ENCODE measurements around the gene METRN.
"Not testable (repeated sequence)": the region's sequence is repeated elsewhere in the genome, so short reads cannot be mapped to it uniquely, and the experiment has no call there.

METRN gene

DNA sequence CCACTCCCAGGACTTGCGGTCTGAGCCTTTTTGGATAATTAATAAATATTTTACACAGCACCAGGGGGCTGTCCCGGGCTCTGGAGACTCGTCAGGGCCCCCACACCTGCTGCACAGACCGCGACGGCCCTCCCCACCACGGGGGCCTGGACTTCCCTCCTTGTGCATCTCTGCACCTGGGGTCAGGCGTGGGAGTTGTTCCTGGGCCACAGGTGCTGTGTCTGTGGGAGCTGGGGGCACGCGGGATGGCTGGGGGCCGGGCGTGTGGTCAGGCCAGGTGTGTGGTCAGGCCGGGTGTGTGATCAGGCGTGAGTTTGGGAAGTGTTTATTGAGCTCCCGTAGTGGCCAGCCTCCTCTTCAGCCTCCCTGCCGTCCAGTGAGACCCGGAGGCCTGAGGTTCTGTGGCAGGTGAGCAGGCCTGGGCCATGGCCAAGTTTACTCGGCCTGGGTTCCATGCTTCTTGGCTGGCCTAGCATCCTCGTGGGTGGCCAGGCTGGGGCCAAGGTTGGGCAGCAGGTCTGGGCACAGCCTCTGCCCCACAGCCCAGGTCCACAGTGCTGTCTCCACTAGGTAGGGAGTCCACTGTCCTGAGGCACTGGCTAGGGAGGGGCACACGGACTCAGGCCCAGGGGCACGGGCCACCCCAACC lies 36.6 kb upstream of the METRN start:
- DNase-seq = no peak

- DNase-seq = no peak
These were observed 35.8 kb upstream of the METRN start for GRCh38 chr16:678858-679813.

DNA sequence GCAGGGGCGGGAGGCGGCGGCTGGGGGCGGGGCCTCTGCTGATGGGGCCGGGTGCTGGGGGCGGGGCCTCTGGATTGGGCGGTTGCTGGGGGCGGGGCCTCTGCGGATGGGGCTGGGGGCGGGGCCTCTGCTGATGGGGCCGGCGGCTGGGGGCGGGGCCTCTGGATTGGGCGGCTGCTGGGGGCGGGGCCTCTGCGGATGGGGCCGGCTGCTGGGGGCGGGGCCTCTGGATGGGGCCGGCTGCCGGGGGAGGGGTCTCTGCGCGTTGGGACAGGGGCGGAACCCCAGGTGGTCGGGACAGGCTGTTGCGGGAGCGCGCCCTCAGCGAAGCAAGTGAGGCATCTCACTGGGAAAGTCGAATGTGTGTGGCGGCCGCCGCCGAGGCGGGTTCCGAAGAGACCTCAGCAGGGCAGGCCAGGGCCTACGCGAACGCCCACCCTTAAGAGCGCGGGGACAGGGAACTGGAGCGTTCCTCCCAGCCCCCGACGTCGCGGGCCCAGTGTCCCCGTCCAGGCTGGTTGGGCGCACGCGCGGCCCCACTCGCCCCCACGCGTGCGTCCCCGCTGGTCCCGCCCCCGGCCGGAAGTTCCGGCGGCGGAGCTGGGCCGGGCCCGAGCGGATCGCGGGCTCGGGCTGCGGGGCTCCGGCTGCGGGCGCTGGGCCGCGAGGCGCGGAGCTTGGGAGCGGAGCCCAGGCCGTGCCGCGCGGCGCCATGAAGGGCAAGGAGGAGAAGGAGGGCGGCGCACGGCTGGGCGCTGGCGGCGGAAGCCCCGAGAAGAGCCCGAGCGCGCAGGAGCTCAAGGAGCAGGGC lies 34.9 kb upstream of the METRN start, which contains the start of gene STUB1:
STUB1 (plus strand) TSS at position 597 of the 811 bp plus-strand sequence; CDS start at position 713, 116 bp downstream.
- no peak for DNase-seq

- DNase-seq = no peak
These were observed 34.3 kb upstream of the METRN start for GRCh38 chr16:680625-680945.

GRCh38 chr16:680967-681745 lies 33.8 kb upstream of the METRN start:
- no peak for DNase-seq

GRCh38 chr16:681746-682427 lies 33.0 kb upstream of the METRN start:
- no peak for DNase-seq

- no peak for DNase-seq
These were observed 32.2 kb upstream of the METRN start for GRCh38 chr16:682493-683395.

DNA sequence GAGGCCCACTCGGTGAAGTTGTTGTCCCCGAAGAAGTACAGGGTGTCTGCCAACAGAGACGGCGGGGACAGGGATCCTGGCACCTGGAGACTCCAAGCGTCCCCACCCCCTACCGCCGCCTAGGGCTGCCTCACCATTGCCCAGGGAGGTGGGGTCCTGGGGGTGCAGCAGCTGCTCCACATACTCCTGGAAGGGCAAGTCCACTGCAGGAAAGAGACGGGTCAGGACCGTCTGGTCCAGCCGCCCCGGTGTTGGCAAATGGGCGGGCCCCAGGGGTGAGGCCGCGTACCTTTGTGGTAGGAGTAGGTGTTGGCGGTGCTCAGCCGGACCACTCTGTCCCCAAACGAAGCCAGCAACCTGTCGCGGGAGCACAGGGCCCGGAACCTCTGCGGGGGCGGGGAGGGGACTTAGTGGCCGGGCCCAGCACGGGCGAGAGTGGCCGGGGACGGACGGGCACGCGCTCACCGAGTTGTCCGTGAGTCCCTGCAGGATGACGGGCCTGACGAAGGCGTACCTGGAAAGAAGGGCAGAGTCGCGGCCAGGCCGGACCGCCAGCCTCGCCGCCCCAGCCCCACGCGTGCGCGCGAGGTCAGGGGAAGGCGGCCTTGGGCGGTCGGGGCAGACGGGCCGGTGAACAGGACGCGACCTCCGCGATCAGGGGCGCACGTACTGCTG lies 31.4 kb upstream of the METRN start:
- DNase-seq = no peak

DNA sequence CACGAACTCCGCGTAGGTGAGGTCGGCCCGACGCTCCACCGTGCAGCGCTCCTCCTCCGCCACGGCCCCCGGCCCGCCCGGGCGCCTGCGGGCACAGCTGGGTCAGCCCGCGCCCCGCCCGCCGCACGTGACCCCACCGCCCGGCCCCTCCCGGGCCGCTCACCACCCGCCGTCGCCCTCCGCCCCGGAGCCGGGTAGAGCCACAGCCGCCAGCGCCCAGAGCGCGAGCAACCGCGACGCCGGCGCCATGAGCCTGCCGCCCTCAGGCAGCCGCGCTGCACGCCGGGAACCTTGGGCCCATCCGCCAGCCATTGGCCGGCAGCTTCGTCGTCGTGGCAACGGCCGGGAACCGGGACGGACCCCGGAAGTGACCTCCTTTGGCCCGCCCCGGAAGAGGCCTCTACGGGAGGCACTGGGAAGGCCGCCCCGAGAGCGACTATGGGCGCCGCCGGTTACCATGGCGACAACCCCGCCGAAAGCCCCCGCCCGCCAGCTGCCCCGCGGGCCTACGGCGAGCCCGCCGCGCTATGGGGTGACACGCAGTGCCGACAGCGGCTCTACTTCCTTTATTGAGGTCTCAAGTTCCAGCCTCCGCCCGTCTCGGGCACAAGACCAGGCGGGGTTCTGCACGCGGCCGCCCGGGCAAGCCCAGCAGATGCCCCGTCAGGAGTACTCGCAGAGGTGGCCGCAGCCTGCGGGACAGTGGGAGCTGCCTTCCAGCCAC lies 30.7 kb upstream of the METRN start, which contains the start of gene JMJD8:
JMJD8 (minus strand) TSS at position 264 of the 724 bp plus-strand sequence; CDS start at position 249, 15 bp downstream.
- peak; percentile 88 for DNase-seq

- DNase-seq = peak; percentile 58
These were observed 29.8 kb upstream of the METRN start for GRCh38 chr16:684961-685696.

- no peak for DNase-seq
These were observed 29.0 kb upstream of the METRN start for GRCh38 chr16:685967-686366.

DNA sequence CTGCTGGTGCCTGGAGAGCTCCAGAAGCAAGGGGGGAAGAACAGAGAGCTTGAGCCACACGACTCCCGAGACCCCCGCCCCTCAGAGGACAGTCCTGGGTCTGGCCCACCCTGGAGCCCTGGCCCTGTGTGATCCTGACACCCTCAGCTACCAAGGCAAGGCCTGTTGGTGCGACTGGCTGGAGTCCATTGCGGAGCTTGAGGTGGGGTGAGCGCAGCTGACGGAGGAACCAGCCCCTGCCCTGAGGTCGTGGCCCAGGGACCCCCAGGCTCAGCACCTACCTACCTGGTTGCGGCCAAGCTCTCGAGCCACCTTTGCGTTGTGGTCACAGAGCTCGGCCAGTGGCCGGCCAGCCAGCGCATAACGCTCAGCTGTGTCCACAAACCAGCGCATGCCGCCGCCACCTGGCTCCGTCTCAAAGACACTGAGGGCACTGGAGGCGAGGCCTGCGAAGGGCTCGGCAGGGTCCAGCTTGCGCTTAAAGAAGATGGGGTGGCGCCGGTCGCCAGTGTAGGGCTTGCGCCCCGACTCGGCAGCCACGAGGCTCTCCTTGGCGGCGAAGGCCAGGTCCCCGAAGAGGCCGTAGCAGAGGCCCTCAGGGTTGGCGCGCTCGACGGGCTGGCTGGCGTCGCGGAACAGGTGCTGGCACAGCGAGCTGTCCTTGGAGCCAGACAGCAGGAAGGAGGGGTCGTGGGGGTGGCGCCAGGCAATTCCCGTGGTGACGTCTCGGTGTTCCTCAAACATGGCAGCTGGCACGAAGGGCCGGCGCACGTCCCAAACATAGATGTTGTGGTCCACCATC lies 28.3 kb upstream of the METRN start:
- no peak for DNase-seq

- DNase-seq = no peak
These were observed 27.4 kb upstream of the METRN start for GRCh38 chr16:687499-687898.

DNA sequence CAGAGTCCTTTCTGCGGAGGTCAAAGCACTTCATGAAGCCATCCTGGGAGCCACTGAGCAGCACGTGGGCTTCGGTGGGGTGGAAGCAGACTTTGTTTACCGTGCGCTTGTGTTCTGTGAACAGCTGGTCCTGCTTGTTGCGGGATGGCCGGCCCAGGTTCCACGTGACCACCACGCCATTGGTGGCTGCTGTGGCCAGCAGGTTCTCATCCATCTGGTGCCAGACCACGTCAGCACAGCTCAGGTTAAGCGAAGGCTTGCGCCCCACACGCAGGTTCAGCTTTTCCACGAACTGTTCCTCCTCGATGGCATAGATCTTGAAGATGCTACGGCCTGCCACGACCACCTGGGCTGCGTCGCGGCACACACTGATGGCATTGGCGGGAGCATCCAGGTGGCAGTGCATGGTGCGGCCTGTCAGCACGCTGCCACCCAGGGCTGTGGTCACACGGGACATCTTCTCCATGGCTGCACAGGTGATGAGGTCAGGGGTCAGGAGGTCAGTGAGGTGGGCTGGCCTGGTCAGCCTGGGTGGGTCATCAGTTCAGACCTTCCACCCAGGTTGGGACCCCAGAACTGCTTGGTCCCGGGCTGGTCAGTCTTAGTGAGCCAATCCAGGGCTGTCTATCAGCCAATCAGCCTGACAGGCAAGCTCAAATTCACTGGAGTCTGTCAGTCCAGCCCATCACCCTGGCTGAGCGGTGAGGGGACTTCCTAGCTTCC lies 25.6 kb upstream of the METRN start:
- no peak for DNase-seq

- DNase-seq = not testable (repeated sequence)
These were observed 23.7 kb upstream of the METRN start for GRCh38 chr16:691242-691641.

GRCh38 chr16:692356-693108 lies 22.4 kb upstream of the METRN start:
- no peak for DNase-seq

All from DMS79 (cell line).